Activated naive CD4-positive, alpha-beta T cell treated with anti-CD3 and anti-CD28 coated beads, Interleukin-2, amount 50 U/mL, for 72 hours (primary cell): ENCODE results near the gene ELP6. TPM values are rescaled to one million over a fixed set of nuclear protein-coding genes. Genes with fewer than 3 reads are reported as not detected.
A peak's percentile ranks its signal among the peaks of the same experiment; 100 is the strongest.

Source experiments
- ATAC-seq, 2 donors: fragments of 150-1000 bp; cut with Tn5 transposase; 2 replicates each; pipeline ENCODE4 v1.10.0; 2021; ENCODE audit warnings: mild to moderate bottlenecking in 2 of 2, moderate library complexity in 2 of 2
- DNase-seq, 2 donors: peaks; one replicate each; pipeline ENCODE4 v3.0.0; 2021 to 2022; ENCODE audit warnings: low spot score in 2 of 2
- H3K27ac Mint-ChIP-seq, 2 donors: one replicate each; pipeline ENCODE4 v1.8.0; 2022; ENCODE audit warnings: mild to moderate bottlenecking in 2 of 2, mixed read lengths in 2 of 2
- H3K36me3 Mint-ChIP-seq, 2 donors: one replicate each; pipeline ENCODE4 v1.8.0; 2022; ENCODE audit warnings: mixed read lengths in 2 of 2
- H3K9me3 Mint-ChIP-seq, 2 donors: one replicate each; pipeline ENCODE4 v1.8.0; 2022; ENCODE audit warnings: mixed read lengths in 2 of 2
- total RNA-seq, 2 donors: library from RNA; stranded (reverse); gene quantifications; one replicate each; pipeline ENCODE4 v1.2.3, GENCODE V29; 2022

ELP6 gene, protein sequence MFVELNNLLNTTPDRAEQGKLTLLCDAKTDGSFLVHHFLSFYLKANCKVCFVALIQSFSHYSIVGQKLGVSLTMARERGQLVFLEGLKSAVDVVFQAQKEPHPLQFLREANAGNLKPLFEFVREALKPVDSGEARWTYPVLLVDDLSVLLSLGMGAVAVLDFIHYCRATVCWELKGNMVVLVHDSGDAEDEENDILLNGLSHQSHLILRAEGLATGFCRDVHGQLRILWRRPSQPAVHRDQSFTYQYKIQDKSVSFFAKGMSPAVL
- total RNA-seq: 10 to 100 TPM; 39.3 to 43.4 TPM

DNA sequence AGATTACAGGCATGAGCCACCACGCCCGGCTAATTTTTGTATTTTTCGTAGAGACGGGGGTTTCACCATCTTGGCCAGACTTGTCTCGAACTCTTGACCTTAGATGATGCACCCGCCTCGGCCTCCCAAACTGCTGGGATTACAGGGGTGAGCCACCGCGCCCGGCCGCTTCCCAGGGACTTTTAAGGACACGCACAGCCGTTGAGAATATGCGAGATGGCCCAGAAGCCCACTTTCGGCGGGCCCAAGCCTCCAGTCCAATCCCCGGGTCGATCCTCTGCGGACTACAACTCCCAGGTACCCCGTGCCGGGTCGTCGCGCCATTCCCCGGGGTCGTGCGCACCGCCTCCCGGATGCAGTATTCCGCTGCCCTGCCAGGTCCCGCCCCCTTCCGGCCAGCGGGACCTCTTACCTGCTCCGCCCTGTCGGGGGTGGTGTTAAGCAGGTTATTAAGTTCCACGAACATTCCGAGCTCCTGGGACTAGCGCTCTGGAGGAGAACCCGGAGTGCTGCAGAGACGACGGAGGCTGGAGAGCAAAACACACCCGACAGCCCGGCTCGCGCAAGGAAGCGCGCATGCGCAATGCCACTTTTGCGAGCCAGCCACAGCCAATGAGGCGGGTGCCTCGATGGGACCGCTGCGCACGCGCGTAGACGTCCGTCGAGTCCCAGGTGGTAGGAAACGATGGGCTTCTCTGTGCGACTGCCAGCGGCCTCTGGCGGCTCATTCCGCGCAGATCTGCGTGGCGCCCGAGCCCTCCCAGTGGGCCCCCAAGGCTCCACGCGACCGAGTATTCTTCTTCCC, at the start of gene ELP6:
ELP6 (minus strand) TSS at position 588 of the 805 bp plus-strand sequence; CDS start at position 466, 122 bp downstream.
- peak; percentile 97 to 98 for ATAC-seq

DNA sequence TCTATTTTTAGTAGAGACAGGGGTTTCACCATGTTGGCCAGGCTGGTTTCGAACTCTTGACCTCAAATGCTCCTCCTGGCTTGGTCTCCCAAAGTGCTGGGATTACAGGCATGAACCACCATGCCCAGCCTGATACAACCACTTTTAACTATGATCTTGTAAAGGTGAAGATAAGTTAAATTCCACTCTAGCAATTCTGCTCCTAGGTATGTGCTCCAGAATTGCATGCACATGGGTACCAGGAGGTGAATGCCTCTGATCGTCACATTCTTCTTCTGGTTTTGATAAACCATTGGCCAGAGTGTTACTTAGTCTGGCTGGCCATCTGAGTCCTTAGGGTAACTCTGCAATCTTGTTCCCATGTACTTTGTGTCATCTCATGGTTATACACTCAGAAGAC, 42.8 kb upstream of the ELP6 start:
- Mint-ChIP-seq H3K9me3 (peaks cover 0 to 3% of the 10 kb centered on the region in 2 donors), H3K36me3 (no peaks in the 10 kb centered on the region), H3K27ac (no peak overlapping the region)
- no peak for DNase-seq
- no peak for ATAC-seq

More for the DNA sequence above, at the start of gene ELP6:
- Mint-ChIP-seq H3K9me3 (no peaks in the 10 kb centered on the region), H3K36me3 (peaks cover 0 to 24% of the 10 kb centered on the region in 2 donors), H3K27ac (peak within 1 kb of the TSS; percentile 99)
- peak; percentile 96 to 98 for DNase-seq

DNA sequence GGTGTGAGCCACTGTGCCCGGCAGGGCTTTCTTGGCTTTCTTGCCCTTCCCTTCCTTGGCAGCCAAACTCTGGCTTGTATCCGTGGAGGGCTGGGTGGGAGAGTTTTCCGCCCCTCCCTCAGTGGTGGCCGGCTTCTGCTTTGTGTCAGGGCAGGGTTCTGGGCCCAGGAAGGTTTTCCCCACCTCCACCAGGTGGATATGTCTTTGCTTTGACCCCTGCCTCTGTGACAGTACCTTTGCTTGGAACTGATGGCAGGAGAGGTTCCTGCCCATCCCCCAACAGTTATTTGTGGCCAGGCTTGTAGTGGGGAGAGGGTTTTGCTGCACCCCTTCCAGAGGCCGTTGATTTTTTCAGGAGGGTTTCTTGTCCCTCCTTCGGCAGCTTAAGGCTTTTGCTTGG, 40.8 kb upstream of the ELP6 start:
- H3K27ac Mint-ChIP-seq: no peak overlapping the region
- no peak for DNase-seq
- peaks cover 0 to 3% of the 10 kb centered on the region in 2 donors for H3K9me3 Mint-ChIP-seq
- H3K36me3 Mint-ChIP-seq: no peaks in the 10 kb centered on the region
- no peak for ATAC-seq

DNA sequence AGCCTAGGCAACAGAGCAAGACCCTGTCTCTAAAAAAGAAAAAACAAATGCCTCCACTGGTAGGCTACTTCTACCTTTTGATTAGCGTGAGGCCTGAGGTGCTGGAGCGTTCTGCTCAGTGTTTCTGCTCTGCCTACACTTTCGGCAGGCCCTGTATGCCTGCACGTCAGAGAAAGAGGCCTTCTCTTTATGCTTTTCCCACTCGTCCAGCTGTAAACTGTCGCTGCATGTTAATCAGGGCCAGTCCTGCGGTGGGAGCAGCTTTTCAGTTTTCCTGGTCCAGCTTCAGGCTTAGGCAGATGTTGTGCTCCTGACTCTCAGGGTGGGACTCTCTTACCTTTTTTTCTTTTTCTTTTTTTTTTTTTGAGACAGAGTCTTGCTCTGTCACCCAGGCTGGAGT, 39.9 kb upstream of the ELP6 start:
- ATAC-seq: no peak
- peaks cover 0 to 3% of the 10 kb centered on the region in 2 donors for H3K9me3 Mint-ChIP-seq
- H3K36me3 Mint-ChIP-seq: no peaks in the 10 kb centered on the region
- DNase-seq: no peak
- no peak overlapping the region for H3K27ac Mint-ChIP-seq

DNA sequence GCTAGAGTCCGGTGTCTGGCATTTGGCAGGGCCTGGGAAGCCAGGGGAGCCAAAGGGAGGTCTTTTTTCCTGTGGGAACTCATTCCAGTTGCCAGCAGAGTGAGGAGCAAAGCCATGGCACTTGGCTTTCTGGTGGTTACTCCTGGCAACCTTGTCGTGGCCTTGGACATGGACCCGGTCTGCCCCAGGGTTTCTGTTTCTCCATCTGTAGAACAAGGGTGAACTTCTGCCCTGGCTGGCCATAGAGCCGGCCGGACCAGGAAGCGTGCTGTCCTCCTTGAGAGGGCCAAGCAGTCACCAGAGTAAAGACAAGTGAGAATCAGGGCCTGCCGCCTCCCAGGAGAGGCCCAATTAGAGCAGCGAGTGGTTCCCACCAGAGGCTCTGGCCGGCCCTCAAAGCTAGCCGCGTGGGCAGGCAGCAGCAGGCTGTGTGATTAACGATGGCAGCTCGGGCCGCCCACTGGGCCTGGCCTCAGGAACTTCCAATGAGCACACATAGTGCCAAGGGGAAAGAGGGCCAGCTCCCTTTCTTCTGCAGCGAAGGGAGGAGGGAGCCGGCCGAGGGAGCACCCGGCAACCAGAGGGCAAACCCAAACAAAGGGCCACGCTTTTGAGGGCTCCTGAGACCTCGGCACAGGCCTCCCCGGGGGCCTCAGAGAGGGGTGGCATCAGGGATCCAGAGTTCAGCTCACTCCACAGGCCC, 29.1 kb upstream of the ELP6 start:
- Mint-ChIP-seq H3K36me3 (no peaks in the 10 kb centered on the region), H3K9me3 (no peaks in the 10 kb centered on the region), H3K27ac (no peak overlapping the region)
- DNase-seq: no peak
- ATAC-seq: no peak

DNA sequence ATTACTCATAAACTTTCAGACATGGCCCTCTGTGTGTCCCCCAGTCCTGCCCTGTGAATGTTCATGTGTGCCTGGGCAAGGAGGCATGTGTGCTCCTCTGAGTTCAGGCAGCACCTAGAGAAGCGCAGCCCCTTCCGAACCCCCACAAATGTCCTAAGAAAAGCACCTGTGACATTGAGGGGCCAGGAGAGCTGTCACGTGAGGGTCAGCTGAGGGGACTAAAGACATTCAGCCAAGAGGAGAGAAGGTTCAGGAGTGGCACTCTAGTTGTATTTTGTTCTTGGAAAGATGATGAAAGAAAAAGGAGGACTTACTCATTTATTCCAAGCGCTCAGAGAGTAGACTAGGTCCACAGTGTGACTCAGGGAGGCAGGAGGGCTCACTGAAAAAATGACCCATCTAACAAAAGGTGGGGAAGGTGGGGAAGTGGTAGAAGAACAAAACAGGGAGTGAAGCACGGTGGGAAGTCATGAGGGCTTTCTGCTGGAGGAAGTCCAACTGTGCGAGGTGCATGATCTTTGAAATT, 28.1 kb upstream of the ELP6 start:
- Mint-ChIP-seq H3K27ac (no peak overlapping the region), H3K36me3 (no peaks in the 10 kb centered on the region), H3K9me3 (no peaks in the 10 kb centered on the region)
- DNase-seq (no peak), ATAC-seq (no peak)

DNA sequence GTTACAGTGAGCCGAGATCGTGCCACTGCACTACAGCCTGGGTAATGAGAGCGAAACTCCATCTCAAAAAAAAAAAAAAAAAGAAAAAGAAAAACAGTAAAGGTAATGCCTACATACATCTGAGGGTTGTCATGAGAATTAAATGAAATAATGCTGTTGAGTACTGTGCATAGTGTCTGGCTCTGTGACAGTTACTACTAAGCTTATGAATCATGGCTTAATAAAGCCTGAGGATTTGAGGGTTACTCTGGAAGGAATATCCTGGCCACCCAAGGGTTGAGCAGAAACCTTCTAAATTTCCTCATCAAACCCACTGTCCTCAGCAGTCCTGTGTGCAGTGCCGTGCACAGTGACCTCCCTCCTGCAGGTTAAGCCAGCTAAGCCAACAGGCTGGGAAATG, 26.8 kb upstream of the ELP6 start:
- ATAC-seq (no peak), DNase-seq (no peak)
- Mint-ChIP-seq H3K27ac (no peak overlapping the region), H3K9me3 (no peaks in the 10 kb centered on the region), H3K36me3 (no peaks in the 10 kb centered on the region)

DNA sequence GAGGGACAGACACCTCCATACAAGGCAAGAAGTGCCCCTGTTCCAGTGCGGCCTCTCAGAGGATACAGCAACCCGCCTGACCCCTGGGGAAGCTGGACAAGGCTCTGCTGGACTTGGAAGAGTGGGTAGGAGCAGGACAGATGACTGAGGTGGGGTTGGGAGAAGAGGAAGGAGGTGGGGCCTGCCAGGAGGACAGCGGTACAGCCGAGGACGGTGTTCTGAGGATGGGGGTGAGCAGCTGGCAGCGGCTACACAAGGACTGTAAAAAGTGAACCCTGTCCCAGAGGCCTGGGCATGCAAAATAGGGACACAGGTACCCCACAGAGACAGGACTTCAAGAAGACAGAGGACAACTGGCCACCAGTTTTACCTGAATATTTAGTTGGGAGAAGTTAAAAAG, 23.5 kb upstream of the ELP6 start:
- Mint-ChIP-seq H3K9me3 (no peaks in the 10 kb centered on the region), H3K27ac (no peak overlapping the region), H3K36me3 (no peaks in the 10 kb centered on the region)
- no peak for DNase-seq
- no peak for ATAC-seq

DNA sequence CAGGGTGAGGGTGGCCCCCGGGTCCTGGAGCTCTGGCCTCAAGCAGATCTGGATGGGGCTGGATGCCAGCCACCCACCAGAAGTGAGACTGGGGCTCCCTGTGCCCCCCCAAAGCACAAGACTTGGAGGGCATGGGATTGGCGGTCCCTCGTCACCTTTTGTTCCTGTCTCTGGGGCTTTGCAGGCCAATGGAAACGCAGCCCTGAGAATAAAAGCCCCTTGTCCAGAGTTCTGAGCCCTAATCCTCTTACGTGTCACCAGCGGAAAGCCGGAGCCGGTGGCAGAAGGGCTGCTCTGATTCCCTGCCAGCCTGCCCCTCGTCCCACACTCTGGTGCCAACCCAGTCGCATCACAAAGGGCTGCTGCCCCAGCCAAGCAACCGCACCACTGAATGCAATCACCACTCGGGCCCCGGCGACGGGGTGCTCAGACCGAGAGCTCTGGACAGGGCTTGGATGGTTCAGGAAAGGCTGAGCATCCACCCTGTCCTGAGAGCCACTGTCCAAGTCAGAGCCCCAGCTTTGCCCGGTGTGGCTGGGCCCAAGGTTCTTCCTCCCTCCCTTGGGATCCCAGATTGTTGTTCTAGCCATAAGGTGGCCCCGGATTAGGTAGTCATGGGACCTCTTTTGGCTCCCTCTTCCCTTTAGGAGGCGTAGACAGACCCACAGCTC, 22.8 kb upstream of the ELP6 start:
- Mint-ChIP-seq H3K36me3 (no peaks in the 10 kb centered on the region), H3K9me3 (no peaks in the 10 kb centered on the region), H3K27ac (no peak overlapping the region)
- ATAC-seq (no peak), DNase-seq (no peak)

DNA sequence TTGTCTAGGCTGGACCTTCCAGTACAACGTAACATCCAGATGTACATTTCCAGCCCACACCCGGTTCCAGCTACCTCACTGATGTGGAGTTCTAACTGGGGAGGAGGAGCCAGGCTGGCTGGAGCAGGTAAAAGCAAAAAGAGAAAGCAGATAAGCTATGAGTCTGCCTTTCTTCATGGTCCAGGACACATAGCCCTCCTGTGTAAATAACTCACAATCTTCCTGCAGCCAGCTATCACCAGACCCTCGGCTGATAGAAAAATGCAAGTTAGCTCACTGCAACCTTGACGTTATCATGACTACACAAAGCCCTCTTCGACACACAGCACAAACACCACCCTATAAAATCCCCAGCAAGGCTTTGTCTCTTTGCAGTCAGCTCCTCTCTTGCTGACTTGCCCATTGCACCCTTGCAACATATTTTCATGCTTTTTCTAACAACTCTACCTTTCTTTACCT, 20.5 kb upstream of the ELP6 start:
- DNase-seq (no peak), ATAC-seq (no peak)
- Mint-ChIP-seq H3K27ac (no peak overlapping the region), H3K9me3 (no peaks in the 10 kb centered on the region), H3K36me3 (no peaks in the 10 kb centered on the region)

DNA sequence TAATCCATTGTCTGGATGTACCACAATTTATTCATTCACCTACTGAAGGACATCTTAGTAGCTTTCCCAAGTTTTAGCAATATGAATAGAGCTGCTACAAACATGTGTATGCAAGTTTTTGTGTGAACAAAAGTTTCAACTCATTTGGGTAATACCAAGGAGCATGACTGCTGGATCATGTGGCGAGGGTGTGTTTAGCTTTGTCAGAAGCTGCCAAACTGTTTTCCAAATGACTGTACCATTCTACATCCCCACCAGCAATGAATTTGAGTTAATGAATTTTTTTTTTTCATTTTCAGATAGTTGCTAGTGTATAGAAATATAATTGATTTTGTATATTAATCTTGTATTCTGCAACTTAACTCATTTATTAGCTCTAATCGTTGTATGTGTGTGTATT, 20.0 kb upstream of the ELP6 start:
- no peak for DNase-seq
- peak in 1 of 2 donors; percentile 78 for ATAC-seq
- Mint-ChIP-seq H3K27ac (no peak overlapping the region), H3K36me3 (no peaks in the 10 kb centered on the region), H3K9me3 (no peaks in the 10 kb centered on the region)

DNA sequence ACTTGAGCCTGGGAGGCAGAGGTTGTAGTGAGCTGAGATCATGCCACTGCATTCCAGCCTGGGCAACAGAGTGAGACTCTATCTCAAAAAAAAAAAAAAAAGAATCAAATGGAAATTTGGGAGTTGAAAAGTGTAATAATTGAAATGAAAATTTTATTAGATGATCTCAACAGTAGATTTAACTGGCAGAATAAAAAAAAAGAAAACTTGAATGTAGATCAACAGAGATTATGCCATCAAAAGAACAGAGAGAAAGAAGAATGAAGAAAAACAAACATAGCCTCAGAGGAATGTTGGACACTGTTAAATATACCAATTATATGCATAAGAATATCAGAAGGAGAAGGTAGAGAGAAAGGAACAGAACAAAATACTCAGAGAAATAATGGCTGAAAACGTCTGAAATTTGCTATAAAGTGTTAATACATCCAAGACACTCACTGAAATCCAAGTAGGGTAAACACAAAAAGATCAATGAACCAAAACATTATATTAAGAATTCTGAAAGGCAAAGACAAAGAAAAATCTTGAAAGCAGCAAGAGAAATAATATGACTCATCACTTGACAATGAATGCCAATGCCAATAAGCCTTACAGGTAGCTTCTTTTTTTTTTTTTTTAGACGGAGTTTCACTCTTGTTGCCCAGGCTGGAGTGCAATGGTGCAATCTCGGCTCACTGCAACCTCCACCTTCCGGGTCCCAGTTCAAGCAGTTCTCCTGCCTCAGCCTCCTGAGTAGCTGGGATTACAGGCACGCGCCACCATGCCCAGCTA, 14.6 kb upstream of the ELP6 start:
- H3K36me3 Mint-ChIP-seq: peaks cover 0 to 6% of the 10 kb centered on the region in 2 donors
- peaks cover 5% of the 10 kb centered on the region in 2 donors for H3K9me3 Mint-ChIP-seq
- ATAC-seq: no peak
- H3K27ac Mint-ChIP-seq: no peak overlapping the region
- DNase-seq: no peak

DNA sequence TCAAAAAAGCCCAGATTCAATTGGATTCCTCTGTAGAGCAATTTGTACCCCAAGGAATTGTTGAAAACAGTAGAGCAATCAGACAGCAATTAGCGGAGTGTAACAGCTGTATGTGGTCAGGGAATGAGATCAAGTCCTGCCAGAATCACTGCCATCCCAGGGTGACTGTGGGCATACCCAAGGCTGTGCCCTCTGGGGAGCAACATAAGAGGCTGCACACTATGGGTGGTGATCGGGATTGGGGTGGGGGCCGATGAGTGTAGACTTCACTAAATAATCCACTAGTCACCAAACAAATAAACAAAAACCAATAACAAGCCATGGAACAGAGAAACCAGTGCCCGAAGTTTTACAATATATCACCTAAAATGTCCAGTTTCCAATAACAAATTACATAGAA, 12.1 kb upstream of the ELP6 start:
- Mint-ChIP-seq H3K27ac (no peak overlapping the region), H3K36me3 (peaks cover 0 to 6% of the 10 kb centered on the region in 2 donors), H3K9me3 (peaks cover 5% of the 10 kb centered on the region in 2 donors)
- no peak for DNase-seq
- ATAC-seq: no peak

DNA sequence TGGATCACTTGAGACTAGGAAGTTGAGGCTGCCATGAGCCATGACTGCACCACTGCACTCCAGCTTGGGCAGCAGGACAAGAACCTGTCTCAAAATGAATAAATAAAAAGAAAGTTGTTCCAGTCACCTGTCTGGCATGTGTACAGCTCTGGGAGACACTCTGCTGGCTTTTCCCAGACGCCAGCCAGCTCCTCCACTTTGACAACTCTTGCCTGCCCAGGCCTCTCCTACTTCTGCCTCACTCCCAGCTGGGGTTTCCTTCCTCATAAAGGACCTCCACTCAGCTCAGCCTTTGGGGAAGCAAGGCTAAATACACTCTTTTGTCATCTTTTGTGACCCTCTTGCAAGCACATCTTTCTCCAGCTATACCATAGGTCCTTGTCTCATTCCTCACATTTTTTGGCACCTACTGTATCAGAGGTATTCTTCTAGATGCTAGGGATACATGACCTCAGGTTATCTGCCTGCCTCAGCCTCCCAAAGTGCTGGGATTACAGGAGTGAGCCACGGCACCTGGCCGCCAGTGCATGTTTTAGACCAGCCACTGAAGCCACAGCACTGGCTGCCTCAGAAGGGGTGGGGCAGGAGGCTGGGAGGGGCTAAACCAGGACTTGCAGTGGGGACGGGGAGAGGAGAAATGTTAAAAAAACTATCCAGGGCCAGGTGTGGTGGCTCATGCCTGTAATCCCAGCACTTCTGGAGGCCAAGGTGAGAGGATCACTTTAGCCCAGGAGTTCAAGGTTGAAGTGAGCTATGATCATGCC, 10.0 kb upstream of the ELP6 start:
- H3K36me3 Mint-ChIP-seq: peaks cover 0 to 6% of the 10 kb centered on the region in 2 donors
- ATAC-seq (no peak), DNase-seq (no peak)
- H3K9me3 Mint-ChIP-seq: peaks cover 5% of the 10 kb centered on the region in 2 donors
- no peak overlapping the region for H3K27ac Mint-ChIP-seq
